ENCODE data around the gene DPYD. TPM values are rescaled to one million over a fixed set of nuclear protein-coding genes. Genes with fewer than 3 reads are reported as not detected.
A peak's percentile ranks its signal among the peaks of the same experiment; 100 is the strongest.
"Not testable (repeated sequence)": the region's sequence is repeated elsewhere in the genome, so short reads cannot be mapped to it uniquely, and the experiment has no call there.

DPYD gene
- polyA plus RNA-seq, 1 donor = 32.5 TPM

GRCh38 chr1:97366984-97367383 lies 553.9 kb downstream of the DPYD start:
- DNase-seq = no peak
- Histone ChIP-seq H3K4me3 (ENCODE audit: low read length) (no peak overlapping the region), H3K27me3 (ENCODE audit: control insufficient read depth, insufficient read depth, low read length) (no peaks in the 10 kb centered on the region), H3K27ac (ENCODE audit: low read length) (no peak overlapping the region), H3K4me1 (ENCODE audit: control insufficient read depth, insufficient read depth, low read length) (no peaks in the 10 kb centered on the region), H3K36me3 (ENCODE audit: control insufficient read depth, insufficient read depth, low read length) (no peaks in the 10 kb centered on the region), H3K9me3 (ENCODE audit: control insufficient read depth, low read depth, low read length) (no peaks in the 10 kb centered on the region)
- WGBS (ENCODE audit: insufficient coverage, low lambda C conversion rate) = 91% methylated on average over 1 of the region's 3 CpGs

DNA sequence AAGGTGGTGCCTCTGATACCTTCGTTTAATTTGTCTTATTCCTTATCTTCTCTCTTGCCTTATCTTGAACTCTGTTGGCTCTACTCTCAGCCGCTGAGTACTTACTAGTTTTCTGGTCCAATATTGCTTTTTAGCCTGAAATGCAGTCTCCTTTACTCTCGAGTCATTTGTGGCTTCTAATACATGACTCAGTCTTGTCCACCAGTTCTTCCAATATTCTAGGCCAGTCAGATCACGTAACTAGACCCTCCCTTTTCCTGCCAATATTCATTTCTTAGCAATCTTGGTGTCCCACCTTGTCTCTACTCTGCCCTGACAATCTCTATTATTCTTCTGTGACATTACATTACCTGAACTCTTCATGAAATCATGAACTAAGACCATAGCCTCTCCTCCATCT lies 555.8 kb downstream of the DPYD start:
- Histone ChIP-seq H3K36me3 (ENCODE audit: control insufficient read depth, insufficient read depth, low read length) (no peaks in the 10 kb centered on the region), H3K9me3 (ENCODE audit: control insufficient read depth, low read depth, low read length) (no peaks in the 10 kb centered on the region), H3K4me3 (ENCODE audit: low read length) (no peak overlapping the region), H3K27me3 (ENCODE audit: control insufficient read depth, insufficient read depth, low read length) (no peaks in the 10 kb centered on the region), H3K27ac (ENCODE audit: low read length) (no peak overlapping the region), H3K4me1 (ENCODE audit: control insufficient read depth, insufficient read depth, low read length) (no peaks in the 10 kb centered on the region)
- DNase-seq = no peak
- WGBS (ENCODE audit: insufficient coverage, low lambda C conversion rate) = 29% methylated on average over 2 of the region's 4 CpGs

DNA sequence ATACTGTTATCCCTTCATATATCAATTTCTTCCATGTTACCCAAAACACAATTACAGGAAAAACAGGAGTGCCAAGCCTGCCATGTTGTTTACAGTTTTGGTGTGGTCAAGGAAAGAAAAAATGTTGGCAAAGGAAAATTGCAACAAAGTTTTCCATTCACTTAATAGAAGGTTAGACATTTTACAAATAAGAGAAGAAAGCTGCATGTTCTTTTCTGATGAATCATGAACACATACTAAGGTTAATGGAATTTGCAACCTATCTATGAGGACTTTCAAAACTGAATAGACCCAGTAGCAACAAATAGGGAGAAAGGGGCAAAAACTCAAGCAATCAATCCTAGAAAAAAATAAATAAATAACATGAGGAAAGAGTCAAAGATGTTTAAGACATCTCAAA lies 556.7 kb downstream of the DPYD start:
- Histone ChIP-seq H3K4me1 (ENCODE audit: control insufficient read depth, insufficient read depth, low read length) (no peaks in the 10 kb centered on the region), H3K27me3 (ENCODE audit: control insufficient read depth, insufficient read depth, low read length) (no peaks in the 10 kb centered on the region), H3K36me3 (ENCODE audit: control insufficient read depth, insufficient read depth, low read length) (no peaks in the 10 kb centered on the region), H3K4me3 (ENCODE audit: low read length) (no peak overlapping the region), H3K27ac (ENCODE audit: low read length) (no peak overlapping the region), H3K9me3 (ENCODE audit: control insufficient read depth, low read depth, low read length) (no peaks in the 10 kb centered on the region)
- DNase-seq = no peak

- no CpG with 5 or more reads among the region's 1 CpG for WGBS (ENCODE audit: insufficient coverage, low lambda C conversion rate)
- H3K9me3 ChIP-seq (ENCODE audit: control insufficient read depth, low read depth, low read length) = peaks cover 9% of the 10 kb centered on the region
- no peaks in the 10 kb centered on the region for H3K36me3 ChIP-seq (ENCODE audit: control insufficient read depth, insufficient read depth, low read length)
- no peak for DNase-seq
- H3K4me1 ChIP-seq (ENCODE audit: control insufficient read depth, insufficient read depth, low read length) = no peaks in the 10 kb centered on the region
- no peaks in the 10 kb centered on the region for H3K27me3 ChIP-seq (ENCODE audit: control insufficient read depth, insufficient read depth, low read length)
- no peak overlapping the region for H3K4me3 ChIP-seq (ENCODE audit: low read length)
- no peak overlapping the region for H3K27ac ChIP-seq (ENCODE audit: low read length)
These were observed 564.5 kb downstream of the DPYD start for GRCh38 chr1:97356309-97356708.

- H3K4me3 ChIP-seq (ENCODE audit: low read length) = no peak overlapping the region
- no peak overlapping the region for H3K27ac ChIP-seq (ENCODE audit: low read length)
- peaks cover 6% of the 10 kb centered on the region for H3K9me3 ChIP-seq (ENCODE audit: control insufficient read depth, low read depth, low read length)
- no peaks in the 10 kb centered on the region for H3K27me3 ChIP-seq (ENCODE audit: control insufficient read depth, insufficient read depth, low read length)
- H3K4me1 ChIP-seq (ENCODE audit: control insufficient read depth, insufficient read depth, low read length) = no peaks in the 10 kb centered on the region
- peak; percentile 5 to 9 for DNase-seq
- H3K36me3 ChIP-seq (ENCODE audit: control insufficient read depth, insufficient read depth, low read length) = no peaks in the 10 kb centered on the region
- WGBS (ENCODE audit: insufficient coverage, low lambda C conversion rate) = no CpG with 5 or more reads among the region's 4 CpGs
These were observed 567.9 kb downstream of the DPYD start for GRCh38 chr1:97352936-97353382.

DNA sequence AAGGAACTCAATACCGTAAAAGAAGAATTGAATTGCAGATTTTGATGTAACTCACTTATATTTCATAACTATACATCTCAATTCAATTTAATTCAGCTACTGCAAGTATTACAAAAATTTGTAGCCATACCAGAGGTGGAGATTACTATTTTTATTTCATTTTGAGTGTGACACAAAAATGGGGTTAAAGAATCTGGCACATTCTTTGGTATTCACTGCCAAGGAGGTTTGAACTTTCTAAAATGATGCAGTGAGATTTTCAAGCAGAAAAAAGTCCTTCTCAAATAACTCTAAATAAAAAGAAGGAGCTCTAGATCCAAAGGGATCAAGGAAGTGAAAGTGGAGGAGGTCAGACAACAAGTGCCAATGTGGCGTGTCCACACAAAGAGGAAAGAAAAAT lies 569.0 kb downstream of the DPYD start:
- Histone ChIP-seq H3K9me3 (ENCODE audit: control insufficient read depth, low read depth, low read length) (no peaks in the 10 kb centered on the region), H3K27me3 (ENCODE audit: control insufficient read depth, insufficient read depth, low read length) (no peaks in the 10 kb centered on the region), H3K36me3 (ENCODE audit: control insufficient read depth, insufficient read depth, low read length) (no peaks in the 10 kb centered on the region), H3K4me3 (ENCODE audit: low read length) (no peak overlapping the region), H3K4me1 (ENCODE audit: control insufficient read depth, insufficient read depth, low read length) (no peaks in the 10 kb centered on the region), H3K27ac (ENCODE audit: low read length) (no peak overlapping the region)
- no peak for DNase-seq
- WGBS (ENCODE audit: insufficient coverage, low lambda C conversion rate) = 100% methylated on average over 1 of the region's 2 CpGs

DNA sequence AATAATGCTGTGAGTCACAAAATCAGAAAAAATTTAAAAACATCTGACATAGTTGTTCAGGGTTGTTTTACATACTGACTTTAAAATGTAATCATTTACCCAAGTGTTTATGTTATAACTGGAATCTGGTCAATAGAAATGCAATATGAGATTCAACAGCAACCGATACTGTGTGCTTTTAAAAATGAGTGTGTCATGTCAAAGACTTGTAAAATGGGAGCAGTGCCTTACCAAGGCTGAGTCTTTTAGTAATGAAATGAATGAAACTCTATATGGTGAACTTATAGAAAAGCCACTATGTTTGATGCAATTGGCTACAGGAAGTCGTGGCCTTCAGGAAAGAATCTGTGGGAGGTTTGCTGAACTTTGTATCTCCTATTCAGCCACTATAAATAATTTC lies 570.2 kb downstream of the DPYD start:
- no peak overlapping the region for H3K4me3 ChIP-seq (ENCODE audit: low read length)
- H3K9me3 ChIP-seq (ENCODE audit: control insufficient read depth, low read depth, low read length) = no peaks in the 10 kb centered on the region
- 50% methylated on average over 2 of the region's 2 CpGs for WGBS (ENCODE audit: insufficient coverage, low lambda C conversion rate)
- no peaks in the 10 kb centered on the region for H3K4me1 ChIP-seq (ENCODE audit: control insufficient read depth, insufficient read depth, low read length)
- no peak for DNase-seq
- H3K27ac ChIP-seq (ENCODE audit: low read length) = no peak overlapping the region
- H3K27me3 ChIP-seq (ENCODE audit: control insufficient read depth, insufficient read depth, low read length) = no peaks in the 10 kb centered on the region
- H3K36me3 ChIP-seq (ENCODE audit: control insufficient read depth, insufficient read depth, low read length) = no peaks in the 10 kb centered on the region

GRCh38 chr1:97350241-97350640 lies 570.6 kb downstream of the DPYD start:
- no peak overlapping the region for H3K27ac ChIP-seq (ENCODE audit: low read length)
- DNase-seq = no peak
- H3K4me1 ChIP-seq (ENCODE audit: control insufficient read depth, insufficient read depth, low read length) = no peaks in the 10 kb centered on the region
- H3K27me3 ChIP-seq (ENCODE audit: control insufficient read depth, insufficient read depth, low read length) = no peaks in the 10 kb centered on the region
- no peak overlapping the region for H3K4me3 ChIP-seq (ENCODE audit: low read length)
- no peaks in the 10 kb centered on the region for H3K9me3 ChIP-seq (ENCODE audit: control insufficient read depth, low read depth, low read length)
- no peaks in the 10 kb centered on the region for H3K36me3 ChIP-seq (ENCODE audit: control insufficient read depth, insufficient read depth, low read length)

DNA sequence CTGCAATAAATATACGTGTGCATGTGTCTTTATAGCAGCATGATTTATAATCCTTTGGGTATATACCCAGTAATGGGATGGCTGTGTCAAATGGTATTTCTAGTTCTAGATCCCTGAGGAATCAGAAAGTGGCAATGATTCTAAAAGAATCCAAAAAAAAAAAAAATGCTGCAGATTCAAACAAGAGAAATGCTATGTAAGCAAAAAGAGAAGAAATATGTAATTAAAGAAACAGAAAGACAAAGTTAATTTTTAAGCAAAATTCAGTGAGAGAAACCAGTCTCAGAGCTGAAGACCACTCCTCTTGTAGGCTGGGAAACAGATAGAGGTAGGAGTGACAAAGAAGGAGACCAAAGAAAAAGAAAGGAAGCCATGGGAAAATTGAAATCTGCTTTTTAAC lies 571.0 kb downstream of the DPYD start:
- not testable (repeated sequence) for H3K36me3 ChIP-seq (ENCODE audit: control insufficient read depth, insufficient read depth, low read length); H3K4me1 ChIP-seq (ENCODE audit: control insufficient read depth, insufficient read depth, low read length); DNase-seq; H3K27ac ChIP-seq (ENCODE audit: low read length); H3K27me3 ChIP-seq (ENCODE audit: control insufficient read depth, insufficient read depth, low read length); H3K9me3 ChIP-seq (ENCODE audit: control insufficient read depth, low read depth, low read length); H3K4me3 ChIP-seq (ENCODE audit: low read length)
- no CpG with 5 or more reads among the region's 1 CpG for WGBS (ENCODE audit: insufficient coverage, low lambda C conversion rate)

- Histone ChIP-seq H3K9me3 (ENCODE audit: control insufficient read depth, low read depth, low read length) (no peaks in the 10 kb centered on the region), H3K4me1 (ENCODE audit: control insufficient read depth, insufficient read depth, low read length) (no peaks in the 10 kb centered on the region), H3K4me3 (ENCODE audit: low read length) (no peak overlapping the region), H3K27me3 (ENCODE audit: control insufficient read depth, insufficient read depth, low read length) (no peaks in the 10 kb centered on the region), H3K36me3 (ENCODE audit: control insufficient read depth, insufficient read depth, low read length) (no peaks in the 10 kb centered on the region), H3K27ac (ENCODE audit: low read length) (no peak overlapping the region)
- DNase-seq = no peak
- WGBS (ENCODE audit: insufficient coverage, low lambda C conversion rate) = 80% methylated on average over 1 of the region's 3 CpGs
These were observed 572.1 kb downstream of the DPYD start for GRCh38 chr1:97348599-97349265.

GRCh38 chr1:97340951-97341350 lies 579.9 kb downstream of the DPYD start:
- H3K4me1 ChIP-seq (ENCODE audit: control insufficient read depth, insufficient read depth, low read length) = no peaks in the 10 kb centered on the region
- no peaks in the 10 kb centered on the region for H3K27me3 ChIP-seq (ENCODE audit: control insufficient read depth, insufficient read depth, low read length)
- H3K4me3 ChIP-seq (ENCODE audit: low read length) = no peak overlapping the region
- no CpG with 5 or more reads among the region's 1 CpG for WGBS (ENCODE audit: insufficient coverage, low lambda C conversion rate)
- no peaks in the 10 kb centered on the region for H3K9me3 ChIP-seq (ENCODE audit: control insufficient read depth, low read depth, low read length)
- no peak for DNase-seq
- no peak overlapping the region for H3K27ac ChIP-seq (ENCODE audit: low read length)
- no peaks in the 10 kb centered on the region for H3K36me3 ChIP-seq (ENCODE audit: control insufficient read depth, insufficient read depth, low read length)

Measured in large intestine (tissue), 3 donors.